BLaER1 treated with 17β-estradiol and CSF1 and Interleukin-3, amounts not matched to agents 10 nM and 100 nM (cell line): ENCODE measurements around the gene GP1BA.

Experiments
- H3K27ac ChIP-seq, 11 experiments: shearing (Covaris generic); formaldehyde crosslinking; 2 replicates each; pipeline ENCODE4 v1.8.1; 2022
- H3K27me3 ChIP-seq, 11 experiments: shearing (Covaris generic); formaldehyde crosslinking; 2 replicates each; pipeline ENCODE4 v1.8.1; 2022
- H3K36me3 ChIP-seq, 11 experiments: shearing (Covaris generic); formaldehyde crosslinking; 2 replicates each; pipeline ENCODE4 v1.8.1; 2022
- H3K4me1 ChIP-seq, 10 experiments: shearing (Covaris generic); formaldehyde crosslinking; 2 replicates each; pipeline ENCODE4 v1.8.1; 2022
- H3K4me2 ChIP-seq, 11 experiments: shearing (Covaris generic); formaldehyde crosslinking; 2 replicates each; pipeline ENCODE4 v1.8.1; 2022
- H3K4me3 ChIP-seq, 10 experiments: shearing (Covaris generic); formaldehyde crosslinking; 2 replicates each; pipeline ENCODE4 v1.8.1; 2022
- H3K9ac ChIP-seq, 11 experiments: shearing (Covaris generic); formaldehyde crosslinking; 2 replicates each; pipeline ENCODE4 v1.8.1; 2022
- H3K9me3 ChIP-seq, 11 experiments: shearing (Covaris generic); formaldehyde crosslinking; replicated peaks in 1 of 11; 2 replicates each; pipeline ENCODE4 v1.8.1; 2022
- H4K20me1 ChIP-seq, 11 experiments: shearing (Covaris generic); formaldehyde crosslinking; 2 replicates each; pipeline ENCODE4 v1.8.1; 2022
- Cebpa-rat ChIP-seq, 11 experiments: shearing (Covaris generic); IDR thresholded peaks; 2 replicates each; pipeline ENCODE4 v1.8.1; 2022

Gene GP1BA

GRCh38 chr17:4937553-4937952, 5.5 kb downstream of the GP1BA start:
- Histone ChIP-seq H3K27ac (0 out of 22 replicates have a peak overlapping the region, but pooled peaks of 1 of the 11 experiments have one; percentile 10), H3K27me3 (no peaks in the 10 kb centered on the region), H3K9ac (peak overlapping the region; percentile 9 to 100 (median 99); a peak in 20 of 22 replicates), H3K9me3 (no peaks in the 10 kb centered on the region), H4K20me1 (peaks cover 3 to 63% (median 23%) of the 10 kb centered on the region in 11 experiments; a peak in 21 of 22 replicates), H3K4me2 (peak overlapping the region in 9 of 11 experiments; percentile 94 to 100 (median 97); a peak in 9 of 22 replicates), H3K4me1 (peaks cover 46 to 81% (median 69%) of the 10 kb centered on the region in 10 experiments), H3K36me3 (peaks cover 35 to 51% (median 42%) of the 10 kb centered on the region in 11 experiments), H3K4me3 (0 out of 20 replicates have a peak overlapping the region, but pooled peaks of 1 of the 10 experiments have one; percentile 100)
- TF ChIP-seq Cebpa-rat (IDR thresholded peaks at IDR 0.05), result no peak

GRCh38 chr17:4938069-4938491, 6.0 kb downstream of the GP1BA start:
- Histone ChIP-seq H3K4me3 (peak overlapping the region in 8 of 10 experiments; percentile 80 to 100 (median 87); a peak in 11 of 20 replicates), H3K36me3 (peaks cover 40 to 56% (median 48%) of the 10 kb centered on the region in 11 experiments), H3K27me3 (no peaks in the 10 kb centered on the region), H3K4me1 (peaks cover 52 to 81% (median 70%) of the 10 kb centered on the region in 10 experiments), H3K27ac (peak overlapping the region in 3 of 11 experiments; percentile 93 to 99 (median 96); a peak in 5 of 22 replicates), H4K20me1 (peaks cover 8 to 69% (median 28%) of the 10 kb centered on the region in 11 experiments; a peak in 21 of 22 replicates), H3K9me3 (no peaks in the 10 kb centered on the region), H3K9ac (peak overlapping the region; percentile 89 to 100 (median 99)), H3K4me2 (peak overlapping the region; percentile 94 to 100 (median 98))
- TF ChIP-seq Cebpa-rat (IDR thresholded peaks at IDR 0.05), result no peak

- peak overlapping the region; percentile 89 to 100 (median 99) for H3K9ac ChIP-seq
- H3K27ac ChIP-seq, result peak overlapping the region; percentile 66 to 99 (median 93)
- H3K4me2 ChIP-seq, result peak overlapping the region; percentile 94 to 100 (median 98)
- H3K9me3 ChIP-seq, result no peaks in the 10 kb centered on the region
- TF ChIP-seq Cebpa-rat (IDR thresholded peaks at IDR 0.05), result no peak
- peaks cover 55 to 83% (median 71%) of the 10 kb centered on the region in 10 experiments for H3K4me1 ChIP-seq
- H4K20me1 ChIP-seq, result peaks cover 17 to 77% (median 33%) of the 10 kb centered on the region in 11 experiments
- no peaks in the 10 kb centered on the region for H3K27me3 ChIP-seq
- H3K36me3 ChIP-seq, result peaks cover 49 to 64% (median 56%) of the 10 kb centered on the region in 11 experiments
- peak overlapping the region; percentile 80 to 100 (median 87) for H3K4me3 ChIP-seq
These were observed 6.8 kb downstream of the GP1BA start for GRCh38 chr17:4938688-4939545.

- Histone ChIP-seq H4K20me1 (peaks cover 22 to 83% (median 38%) of the 10 kb centered on the region in 11 experiments), H3K27ac (peak overlapping the region; percentile 66 to 99 (median 93)), H3K36me3 (peaks cover 54 to 70% (median 62%) of the 10 kb centered on the region in 11 experiments), H3K4me1 (peaks cover 55 to 83% (median 71%) of the 10 kb centered on the region in 10 experiments), H3K9ac (peak overlapping the region; percentile 89 to 100 (median 99)), H3K4me2 (peak overlapping the region; percentile 94 to 100 (median 98)), H3K27me3 (no peaks in the 10 kb centered on the region), H3K9me3 (no peaks in the 10 kb centered on the region), H3K4me3 (peak overlapping the region; percentile 80 to 100 (median 87))
- 0 out of 22 replicates have a peak, but pooled peaks of 2 of the 11 experiments have one; percentile 12 to 18 for TF ChIP-seq Cebpa-rat (IDR thresholded peaks at IDR 0.05)
These were observed 7.4 kb downstream of the GP1BA start for GRCh38 chr17:4939546-4939795.

- Histone ChIP-seq H3K4me2 (peak within 1 kb of the TSS; percentile 97 to 100 (median 99)), H3K36me3 (peaks cover 59 to 75% (median 67%) of the 10 kb centered on the region in 11 experiments), H3K27ac (peak within 1 kb of the TSS; percentile 84 to 99 (median 93)), H3K4me3 (peak within 1 kb of the TSS; percentile 80 to 100 (median 87)), H3K4me1 (peaks cover 55 to 83% (median 71%) of the 10 kb centered on the region in 10 experiments), H4K20me1 (peaks cover 27 to 84% (median 43%) of the 10 kb centered on the region in 11 experiments), H3K9ac (peak within 1 kb of the TSS; percentile 91 to 100 (median 99)), H3K9me3 (no peaks in the 10 kb centered on the region), H3K27me3 (no peaks in the 10 kb centered on the region)
- TF ChIP-seq Cebpa-rat (IDR thresholded peaks at IDR 0.05), result no peak
These were observed 7.9 kb downstream of the GP1BA start, which contains the start of the genes RNF167 and SLC25A11 for GRCh38 chr17:4939796-4940554. RNF167 (plus strand) TSS chr17:4940268; CDS start chr17:4940910, 642 bp downstream. SLC25A11 (minus strand) TSS chr17:4940046; CDS start chr17:4939910, 136 bp downstream.

- TF ChIP-seq Cebpa-rat (IDR thresholded peaks at IDR 0.05), result peak in 4 of 11 experiments; percentile 37 to 82 (median 56); a peak in 5 of 22 replicates
- Histone ChIP-seq H3K9me3 (no peaks in the 10 kb centered on the region), H3K27me3 (no peaks in the 10 kb centered on the region), H3K4me3 (peak overlapping the region; percentile 80 to 100 (median 87)), H3K27ac (peak overlapping the region; percentile 84 to 99 (median 93)), H3K9ac (peak overlapping the region; percentile 91 to 100 (median 99)), H4K20me1 (peaks cover 35 to 84% (median 50%) of the 10 kb centered on the region in 11 experiments), H3K36me3 (peaks cover 63 to 76% (median 69%) of the 10 kb centered on the region in 11 experiments), H3K4me1 (peaks cover 63 to 83% (median 77%) of the 10 kb centered on the region in 10 experiments), H3K4me2 (peak overlapping the region; percentile 90 to 99 (median 98))
These were observed 8.7 kb downstream of the GP1BA start for GRCh38 chr17:4940555-4941318.

- TF ChIP-seq Cebpa-rat (IDR thresholded peaks at IDR 0.05), result peak in 1 of 11 experiments; percentile 5; a peak in 1 of 22 replicates
- Histone ChIP-seq H3K27me3 (no peaks in the 10 kb centered on the region), H3K36me3 (peaks cover 64 to 75% (median 69%) of the 10 kb centered on the region in 11 experiments), H3K9ac (peak overlapping the region; percentile 91 to 100 (median 99)), H3K27ac (peak overlapping the region; percentile 84 to 99 (median 93)), H3K9me3 (no peaks in the 10 kb centered on the region), H3K4me1 (peaks cover 68 to 84% (median 81%) of the 10 kb centered on the region in 10 experiments), H4K20me1 (peaks cover 40 to 84% (median 55%) of the 10 kb centered on the region in 11 experiments), H3K4me2 (peak overlapping the region; percentile 90 to 99 (median 98)), H3K4me3 (peak overlapping the region; percentile 80 to 100 (median 87))
These were observed 9.2 kb downstream of the GP1BA start for GRCh38 chr17:4941319-4941610.
